Neural progenitor cell (in vitro differentiated cells): ENCODE measurements around the gene CHCHD6.

Experiments used
- CTCF ChIP-seq: fragments of 200-600 bp; sonication (generic); IDR thresholded peaks from 2 replicates; pipeline ENCODE4 v1.5.1; 2017; ENCODE audit warnings: antibody characterized with exemption, mild to moderate bottlenecking
- EZH2 ChIP-seq: fragments of 200-600 bp; sonication (generic); IDR thresholded peaks from 2 replicates; pipeline ENCODE4 v1.6.1; 2017; ENCODE audit warnings: antibody characterized with exemption, mild to moderate bottlenecking, moderate library complexity

DNA sequence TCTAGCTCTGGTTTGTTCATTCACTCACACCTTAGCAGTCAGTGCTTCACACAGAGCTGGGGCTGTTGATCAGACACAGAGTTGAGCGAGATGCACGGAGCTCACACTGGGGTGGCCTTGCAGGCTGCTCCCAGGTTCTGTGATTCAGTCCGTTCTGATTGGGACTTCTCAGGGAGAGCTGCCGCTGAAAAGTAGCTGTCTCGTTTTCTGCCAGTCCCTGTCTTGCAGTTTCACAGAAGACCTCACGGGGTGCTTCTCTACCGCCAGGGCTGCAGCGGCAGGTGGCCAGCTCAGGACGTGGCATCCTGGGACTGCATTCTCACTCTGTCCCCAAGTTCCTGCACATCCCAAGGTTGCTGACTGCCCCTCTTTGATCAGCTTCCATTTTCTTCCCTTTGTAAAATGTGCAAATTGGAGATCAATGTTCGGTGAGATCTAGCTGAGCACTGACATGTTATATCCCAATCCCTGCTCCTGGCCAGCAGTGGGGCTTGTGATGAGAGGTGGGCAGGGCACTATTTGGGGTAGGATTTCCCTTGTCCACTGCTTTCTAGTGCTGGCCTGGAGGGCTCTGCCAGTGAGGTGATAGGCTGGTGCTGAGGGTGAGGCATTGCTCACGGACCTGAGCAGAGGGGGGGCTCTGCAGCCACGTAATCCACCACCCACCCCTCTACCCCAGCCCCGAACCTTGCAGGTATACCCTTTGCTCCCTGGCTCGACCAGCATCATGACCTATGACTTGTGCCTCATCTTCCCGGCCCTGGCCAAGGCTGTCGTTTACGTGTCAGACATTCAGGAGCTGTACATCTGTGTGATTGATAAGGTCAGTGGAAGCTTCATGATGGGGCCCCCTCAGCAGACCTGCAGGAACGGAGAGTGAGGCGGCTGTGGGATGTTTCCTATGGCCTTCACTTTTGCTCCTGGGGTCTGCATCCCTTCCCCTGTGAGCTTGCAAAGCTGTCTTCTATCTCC, 43.8 kb upstream of the CHCHD6 start:
- peak; percentile 48 for TF ChIP-seq CTCF
- TF ChIP-seq EZH2, result no peak
